ENCODE data around the gene TFCP2L1. TPM values are rescaled to one million over a fixed set of nuclear protein-coding genes. Genes with fewer than 3 reads are reported as not detected.

Gene TFCP2L1
- total and polyA plus RNA-seq, 2 of the 4 experiments (the other 2 are of a cell fraction) = not detected

DNA sequence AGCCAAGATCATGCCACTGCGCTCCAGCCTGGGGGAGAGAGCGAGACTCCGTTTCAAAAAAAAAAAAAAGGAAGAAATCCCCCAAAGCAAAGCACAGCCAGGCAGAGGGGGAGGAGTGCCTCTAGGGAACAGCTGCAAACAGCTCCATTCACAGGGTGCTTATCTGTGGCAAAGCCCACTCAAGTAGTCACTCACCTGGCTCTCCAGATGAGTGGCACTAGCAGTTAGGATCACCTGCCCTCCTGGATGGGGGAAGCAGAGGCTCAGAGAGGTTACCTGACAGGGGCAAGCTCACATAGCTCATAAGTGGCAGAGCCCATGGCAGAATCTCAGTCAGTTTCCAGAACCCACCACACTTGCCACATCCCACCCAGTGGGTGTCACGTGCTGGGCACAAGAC lies 30.3 kb downstream of the TFCP2L1 start:
- Histone ChIP-seq H2BK120ac (ENCODE audit: low read depth, low read length) (no peak overlapping the region), H3K27me3 (ENCODE audit: control insufficient read depth, insufficient read depth, low read length) (peaks cover 15% of the 10 kb centered on the region), H4K5ac (ENCODE audit: low read depth, low read length) (no peak overlapping the region), H3K18ac (ENCODE audit: low read depth, low read length) (no peak overlapping the region), H3K9ac (ENCODE audit: low read depth, low read length) (no peak overlapping the region), H3K4ac (ENCODE audit: low read depth, low read length) (no peak overlapping the region), H3K9me3 (ENCODE audit: control insufficient read depth, insufficient read depth, low read length) (no peaks in the 10 kb centered on the region), H3K36me3 (ENCODE audit: control insufficient read depth, insufficient read depth, low read length) (no peaks in the 10 kb centered on the region), H3K4me2 (ENCODE audit: low read depth, low read length) (no peak overlapping the region), H2AFZ (replicated peaks; ENCODE audit: low read length, poor library complexity) (peak overlapping the region; percentile 56), H3K27ac (ENCODE audit: insufficient read depth, low read length) (no peak overlapping the region), H3K9me1 (ENCODE audit: insufficient read depth, low read length) (no peaks in the 10 kb centered on the region), H2AK5ac (ENCODE audit: low read depth, low read length) (no peak overlapping the region), H2BK5ac (ENCODE audit: low read depth, low read length, poor library complexity, severe bottlenecking) (no peak overlapping the region), H3K56ac (ENCODE audit: extremely low read depth, insufficient read depth, low read length) (no peak overlapping the region), H3K23ac (ENCODE audit: low read depth, low read length) (no peak overlapping the region), H2AK9ac (replicated peaks; ENCODE audit: low read depth, low read length, poor library complexity) (no peak overlapping the region), H4K8ac (ENCODE audit: low read depth in 2 of 2, low read length in 2 of 2) (no peak overlapping the region), H3K14ac (replicated peaks; ENCODE audit: low read depth, low read length) (no peak overlapping the region), H3K4me1 (ENCODE audit: control insufficient read depth, insufficient read depth, low read length) (no peaks in the 10 kb centered on the region), H4K20me1 (ENCODE audit: insufficient read depth, low read length) (no peaks in the 10 kb centered on the region), H2BK15ac (ENCODE audit: low read depth, low read length) (no peak overlapping the region), H4K91ac (ENCODE audit: insufficient read depth, low read depth, low read length) (no peak overlapping the region), H2BK20ac (ENCODE audit: low read depth, low read length) (no peak overlapping the region), H3K79me1 (ENCODE audit: low read depth in 1 of 2, low read length in 2 of 2) (no peaks in the 10 kb centered on the region), H3K4me3 (ENCODE audit: insufficient read depth, low read depth, low read length) (no peak overlapping the region)
- dilution Hi-C loops (cut with HindIII; ENCODE audit: low sequenced_read_pairs, unreplicated experiment) = no loop called here
- no peak for DNase-seq
- no peak for ATAC-seq (ENCODE audit: low read depth)
- in situ Hi-C loops (cut with MboI; ENCODE audit: low sequenced_read_pairs) = no loop called here
- ChIA-PET POLR2A (ENCODE audit: unreplicated experiment) (no interaction called here), CTCF (no interaction called here)
- no peak for TF ChIP-seq BHLHE40 (IDR thresholded peaks at IDR 0.05; ENCODE audit: low read depth, low read length)
- no peak for TF ChIP-seq MXI1 (IDR thresholded peaks at IDR 0.05; ENCODE audit: borderline replicate concordance, low read depth, low read length)
- no peak for TF ChIP-seq SMC3 (IDR thresholded peaks at IDR 0.05; ENCODE audit: low read depth, low read length)
- intact Hi-C loops (cut with micrococcal nuclease) = no loop called here
- BruUV-seq (replicated peaks) = no TSS peak
- WGBS, 2 experiments (ENCODE audit: extremely low coverage in 2 of 2, insufficient read length in 1 of 2) = 40% methylated on average over 1 of the region's 4 CpGs; no CpG with 5 or more reads in 1 of the 2 experiments
